Panc1 (cell line): Measurements from ENCODE around the gene DLG2. TPM values are rescaled to one million over a fixed set of nuclear protein-coding genes. Genes with fewer than 3 reads are reported as not detected.

Experiments
- ATAC-seq: fragments of 200-7000 bp; cut with Tn5 transposase; 2 replicates; pipeline ENCODE4 v1.9.1; 2020; ENCODE audit warnings: mild to moderate bottlenecking, moderate library complexity
- BruUV-seq: library from RNA; stranded (reverse); fragments of 400-500 nt; replicated peaks from 2 replicates; lab custom pipeline; 2021; lab: Mats Ljungman, UMichigan
- CTCF ChIA-PET: fragments of 300-600 bp; sonication (Branson Sonifier 250); formaldehyde crosslinking; loops from one replicate; lab custom pipeline; 2022; ENCODE audit warnings: antibody characterized with exemption; lab: Charles Lee
- POLR2A ChIA-PET: fragments of 300-600 bp; sonication (Branson Sonifier 250); formaldehyde crosslinking; loops from one replicate; lab custom pipeline; 2022; ENCODE audit warnings: antibody characterized with exemption; lab: Charles Lee
- DNase-seq: peaks from one replicate; pipeline ENCODE4 v3.0.0-alpha.2; 2010; ENCODE audit warnings: low read depth, low spot score
- H3K27ac ChIP-seq: 2 replicates; pipeline ENCODE4 v1.5.1; 2011; ENCODE audit warnings: mild to moderate bottlenecking, low read length, inconsistent platforms
- H3K27me3 ChIP-seq: fragments of 200-500 bp; sonication (Bioruptor generic); 2 replicates; pipeline ENCODE4 v1.6.0; 2014; ENCODE audit warnings: low read length, inconsistent platforms; ENCODE audit not compliant: control insufficient read depth, insufficient read depth
- H3K36me3 ChIP-seq: fragments of 200-500 bp; sonication (Bioruptor generic); 2 replicates; pipeline ENCODE4 v1.5.1; 2014; ENCODE audit warnings: inconsistent platforms, mild to moderate bottlenecking, low read length, moderate library complexity; ENCODE audit not compliant: control insufficient read depth, insufficient read depth
- H3K4me1 ChIP-seq: 2 replicates; pipeline ENCODE4 v1.5.1; 2011; ENCODE audit warnings: inconsistent platforms, mild to moderate bottlenecking, low read length, moderate library complexity; ENCODE audit not compliant: control insufficient read depth, insufficient read depth
- H3K4me3 ChIP-seq, 2 experiments: 2 replicates each; pipeline ENCODE4 v1.5.1; 2011 to 2012; ENCODE audit warnings: low read depth in 2 of 2, low read length in 2 of 2, mild to moderate bottlenecking in 2 of 2, inconsistent platforms in 1 of 2, moderate library complexity in 1 of 2
- H3K9me3 ChIP-seq: fragments of 200-500 bp; sonication (Bioruptor generic); 2 replicates; pipeline ENCODE4 v1.5.1; 2014; ENCODE audit warnings: low read depth, mild to moderate bottlenecking, inconsistent platforms, low read length, moderate library complexity; ENCODE audit not compliant: control insufficient read depth, insufficient read depth
- POLR2AphosphoS5 ChIP-seq: IDR thresholded peaks from 2 replicates; pipeline ENCODE4 v1.6.1; 2012; ENCODE audit warnings: mild to moderate bottlenecking, low read depth, low read length, moderate library complexity
- REST ChIP-seq, 2 experiments: IDR thresholded peaks; 2 replicates each; pipeline ENCODE4 v1.6.1; 2011 to 2012; ENCODE audit warnings: low read depth in 2 of 2, control low read depth in 1 of 2, low read length in 1 of 2, mild to moderate bottlenecking in 1 of 2, moderate library complexity in 1 of 2; ENCODE audit not compliant: insufficient read depth in 1 of 2
- SIN3A ChIP-seq: IDR thresholded peaks from 2 replicates; pipeline ENCODE4 v1.6.1; 2012; ENCODE audit warnings: low read depth, mild to moderate bottlenecking, low read length, moderate library complexity, borderline replicate concordance; ENCODE audit not compliant: insufficient read depth
- TCF7L2 ChIP-seq: IDR thresholded peaks from 2 replicates; pipeline ENCODE4 v1.6.1; 2011; ENCODE audit warnings: mild to moderate bottlenecking, low read depth, low read length, inconsistent platforms
- in situ Hi-C: cut with HindIII; loops from 2 replicates; pipeline ENCODE4 v1.10.0; 2016; ENCODE audit warnings: low sequenced_read_pairs, low pct_unique_long_range_greater_than_20kb
- intact Hi-C: fragments of 100-400 bp; cut with micrococcal nuclease; formaldehyde crosslinking; loops from one replicate; pipeline ENCODE4 v1.10.0; 2022; ENCODE audit not compliant: unreplicated experiment
- total RNA-seq: library from RNA; stranded (reverse); gene quantifications from one replicate; pipeline ENCODE4 v1.2.1, GENCODE V29; 2021; ENCODE audit not compliant: unreplicated experiment
- TF ChIP-seq, protein P1 (sequence below): fragments of 450-650 bp; IDR thresholded peaks from 2 replicates; pipeline ENCODE4 v1.5.1; 2017; ENCODE audit warnings: mild to moderate bottlenecking

The DLG2 gene
- total RNA-seq, 1 experiment from 2014 or later, result 4.2 TPM

DNA sequence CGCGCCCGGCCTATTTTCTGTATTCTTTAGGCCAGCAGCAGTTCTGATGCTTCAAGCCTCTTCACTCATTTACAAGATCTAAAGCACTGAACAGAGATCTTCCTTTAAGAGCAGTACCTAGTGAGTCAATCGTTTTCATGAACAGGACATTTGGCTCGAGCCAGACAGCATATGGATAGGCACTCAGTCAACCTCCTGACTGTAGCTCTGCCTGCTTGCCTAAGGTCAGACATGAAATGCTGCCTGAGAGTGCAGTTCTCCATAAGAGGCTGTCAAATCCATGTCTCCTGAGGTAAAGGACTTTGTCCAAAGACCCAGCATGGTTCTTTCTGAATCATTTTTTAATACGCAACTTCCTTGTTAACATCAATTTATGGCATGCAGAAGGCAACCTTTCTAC lies 941.2 kb downstream of the DLG2 start:
- CTCF ChIA-PET, result no interaction called here
- intact Hi-C loops (no loop called here), in situ Hi-C loops (no loop called here)
- no peak for ATAC-seq
- no peak for DNase-seq
- H3K27me3 ChIP-seq, result no peaks in the 10 kb centered on the region
- TF ChIP-seq SIN3A, result no peak
- TF ChIP-seq, protein P1, sequence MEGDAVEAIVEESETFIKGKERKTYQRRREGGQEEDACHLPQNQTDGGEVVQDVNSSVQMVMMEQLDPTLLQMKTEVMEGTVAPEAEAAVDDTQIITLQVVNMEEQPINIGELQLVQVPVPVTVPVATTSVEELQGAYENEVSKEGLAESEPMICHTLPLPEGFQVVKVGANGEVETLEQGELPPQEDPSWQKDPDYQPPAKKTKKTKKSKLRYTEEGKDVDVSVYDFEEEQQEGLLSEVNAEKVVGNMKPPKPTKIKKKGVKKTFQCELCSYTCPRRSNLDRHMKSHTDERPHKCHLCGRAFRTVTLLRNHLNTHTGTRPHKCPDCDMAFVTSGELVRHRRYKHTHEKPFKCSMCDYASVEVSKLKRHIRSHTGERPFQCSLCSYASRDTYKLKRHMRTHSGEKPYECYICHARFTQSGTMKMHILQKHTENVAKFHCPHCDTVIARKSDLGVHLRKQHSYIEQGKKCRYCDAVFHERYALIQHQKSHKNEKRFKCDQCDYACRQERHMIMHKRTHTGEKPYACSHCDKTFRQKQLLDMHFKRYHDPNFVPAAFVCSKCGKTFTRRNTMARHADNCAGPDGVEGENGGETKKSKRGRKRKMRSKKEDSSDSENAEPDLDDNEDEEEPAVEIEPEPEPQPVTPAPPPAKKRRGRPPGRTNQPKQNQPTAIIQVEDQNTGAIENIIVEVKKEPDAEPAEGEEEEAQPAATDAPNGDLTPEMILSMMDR, result no peak
- TF ChIP-seq POLR2AphosphoS5, result no peak
- no peak for TF ChIP-seq TCF7L2
- no peak for TF ChIP-seq REST (IDR thresholded peaks at IDR 0.05; ENCODE audit: insufficient read depth in 1 of 2, low read depth in 2 of 2, low read length in 1 of 2)
- no TSS peak for BruUV-seq
- POLR2A ChIA-PET, result no interaction called here
- no peaks in the 10 kb centered on the region for H3K9me3 ChIP-seq
- H3K4me1 ChIP-seq, result no peaks in the 10 kb centered on the region
- H3K4me3 ChIP-seq, result no peak overlapping the region
- no peaks in the 10 kb centered on the region for H3K36me3 ChIP-seq
- H3K27ac ChIP-seq, result no peak overlapping the region

DNA sequence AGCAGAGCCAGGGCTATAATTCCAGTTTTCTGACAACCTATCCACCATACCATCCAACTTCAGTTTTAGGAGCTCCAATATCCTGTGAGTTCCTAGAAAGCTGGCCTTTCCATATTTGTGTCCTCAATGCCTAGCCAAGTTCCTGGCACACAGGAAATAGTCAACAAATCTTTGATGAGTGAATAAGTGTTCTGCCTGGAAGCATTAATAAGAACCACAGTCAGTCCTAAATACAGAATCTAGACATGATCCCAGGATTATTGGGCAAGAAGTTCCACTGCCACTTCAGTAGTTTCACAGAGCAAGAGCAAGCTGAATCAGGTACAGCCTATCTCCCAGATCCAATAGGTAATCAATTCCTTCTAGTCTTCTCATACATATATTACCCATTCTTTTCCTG lies 942.0 kb downstream of the DLG2 start:
- Histone ChIP-seq H3K27me3 (no peaks in the 10 kb centered on the region), H3K36me3 (no peaks in the 10 kb centered on the region), H3K27ac (no peak overlapping the region), H3K9me3 (no peaks in the 10 kb centered on the region), H3K4me1 (no peaks in the 10 kb centered on the region), H3K4me3 (no peak overlapping the region)
- ChIA-PET POLR2A (no interaction called here), CTCF (no interaction called here)
- in situ Hi-C loops (no loop called here), intact Hi-C loops (no loop called here)
- TF ChIP-seq REST (IDR thresholded peaks at IDR 0.05; ENCODE audit: insufficient read depth in 1 of 2, low read depth in 2 of 2, low read length in 1 of 2) (no peak), SIN3A (no peak), POLR2AphosphoS5 (no peak), TCF7L2 (no peak)
- DNase-seq (no peak), ATAC-seq (no peak)
- BruUV-seq, result no TSS peak
